Activated CD4-positive, alpha-beta T cell treated with anti-CD3 and anti-CD28 coated beads, Interleukin-2, amount 50 U/mL, for 24 hours (primary cell): Measurements from ENCODE around the gene SLC38A7.
"Not testable (repeated sequence)": the region's sequence is repeated elsewhere in the genome, so short reads cannot be mapped to it uniquely, and the experiment has no call there.

Experiments
- DNase-seq, 2 donors: peaks; one replicate each; pipeline ENCODE4 v3.0.0-alpha.2; 2020; ENCODE audit warnings: low read depth in 1 of 2, low spot score in 1 of 2

Gene SLC38A7

GRCh38 chr16:58684354-58685083 lies at the start of gene SLC38A7:
Gene SLC38A7 (minus strand): TSS chr16:58684770. CDS start chr16:58680126, 4,644 bp downstream.
- peak; percentile 49 to 68 for DNase-seq

- DNase-seq = peak; percentile 69 to 75
Observed at GRCh38 chr16:58733671-58734458, 49.3 kb upstream of the SLC38A7 start, which contains the start of gene GOT2. Gene GOT2 (minus strand): TSS chr16:58734316. CDS start chr16:58734228, 88 bp downstream.

GRCh38 chr16:58733248-58733670 lies 48.7 kb upstream of the SLC38A7 start:
- DNase-seq = no peak

- DNase-seq = no peak
Observed at GRCh38 chr16:58732545-58733247, 48.1 kb upstream of the SLC38A7 start.

GRCh38 chr16:58730724-58731370 lies 46.3 kb upstream of the SLC38A7 start:
- no peak for DNase-seq

- no peak for DNase-seq
Observed at GRCh38 chr16:58727796-58728568, 43.4 kb upstream of the SLC38A7 start.

GRCh38 chr16:58727028-58727781 lies 42.6 kb upstream of the SLC38A7 start:
- no peak for DNase-seq

- DNase-seq = no peak
Observed at GRCh38 chr16:58723109-58723508, 38.5 kb upstream of the SLC38A7 start.

- no peak for DNase-seq
Observed at GRCh38 chr16:58717994-58718393, 33.4 kb upstream of the SLC38A7 start.

GRCh38 chr16:58716468-58716867 lies 31.9 kb upstream of the SLC38A7 start:
- no peak for DNase-seq

GRCh38 chr16:58713742-58714141 lies 29.2 kb upstream of the SLC38A7 start:
- DNase-seq = no peak

GRCh38 chr16:58709333-58709732 lies 24.8 kb upstream of the SLC38A7 start:
- no peak for DNase-seq

GRCh38 chr16:58699151-58699550 lies 14.6 kb upstream of the SLC38A7 start:
- DNase-seq = no peak

GRCh38 chr16:58695368-58695767 lies 10.8 kb upstream of the SLC38A7 start:
- DNase-seq = no peak

GRCh38 chr16:58692450-58692849 lies 7.9 kb upstream of the SLC38A7 start:
- no peak for DNase-seq

GRCh38 chr16:58686985-58687706 lies 2.6 kb upstream of the SLC38A7 start:
- DNase-seq = not testable (repeated sequence)

- no peak for DNase-seq
Observed at GRCh38 chr16:58685084-58685449, 497 bp upstream of the SLC38A7 start.

GRCh38 chr16:58684001-58684353 lies 593 bp downstream of the SLC38A7 start:
- no peak for DNase-seq

GRCh38 chr16:58679763-58680162 lies 4.8 kb downstream of the SLC38A7 start:
- no peak for DNase-seq
